Epithelial cell of prostate (primary cell): ENCODE results near the gene TRPC4.

Experiments used
- DNase-seq: peaks from one replicate; pipeline ENCODE4 v3.0.0-alpha.2; 2011; ENCODE audit warnings: low read depth, low spot score
- H3K27ac ChIP-seq: fragments of 450-650 bp; 2 replicates; pipeline ENCODE4 v1.5.1; 2017; ENCODE audit warnings: mild to moderate bottlenecking

The TRPC4 gene

DNA sequence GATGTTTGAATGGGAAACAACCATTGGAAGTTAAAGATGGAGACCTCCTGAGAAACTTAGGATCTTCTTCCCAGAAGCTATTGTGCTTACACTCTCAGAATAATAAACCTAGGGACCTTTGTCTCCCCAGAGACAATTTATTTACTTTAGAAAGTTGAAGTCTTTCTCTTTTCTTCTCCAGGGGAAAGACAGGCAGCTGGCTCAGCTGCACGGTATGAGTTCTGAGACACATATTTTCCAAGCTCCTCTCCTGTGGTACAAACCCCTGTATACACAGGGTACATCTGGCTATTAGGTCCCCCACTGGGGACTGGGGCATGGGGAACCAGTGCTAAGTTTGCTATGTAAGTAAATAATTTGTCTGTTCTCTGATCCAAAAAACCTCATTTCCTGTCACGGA lies 203.5 kb downstream of the TRPC4 start:
- no peak for DNase-seq
- H3K27ac ChIP-seq: no peak overlapping the region

GRCh38 chr13:37665420-37665819 lies 204.2 kb downstream of the TRPC4 start:
- H3K27ac ChIP-seq: no peak overlapping the region
- DNase-seq: no peak

DNA sequence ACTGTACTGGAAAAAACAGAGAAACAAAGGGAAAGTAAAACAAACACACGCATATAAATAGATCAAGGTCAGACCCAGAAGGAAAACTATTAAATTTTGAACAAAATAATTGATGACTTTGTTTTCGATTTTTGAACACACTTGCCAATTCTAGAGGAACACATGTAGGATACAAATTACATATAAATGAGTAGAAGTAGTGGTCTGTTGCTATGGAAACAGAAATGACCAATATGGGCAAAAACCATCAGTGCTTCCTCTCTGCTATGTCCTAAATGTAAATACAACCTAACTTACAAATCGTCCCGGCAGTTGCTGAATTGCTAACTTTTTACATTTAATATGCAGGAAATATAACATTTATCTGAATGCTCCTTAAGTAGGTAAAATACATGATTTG lies 205.8 kb downstream of the TRPC4 start:
- no peak overlapping the region for H3K27ac ChIP-seq
- no peak for DNase-seq

- no peak overlapping the region for H3K27ac ChIP-seq
- DNase-seq: no peak
Observed at GRCh38 chr13:37662624-37663023, 206.9 kb downstream of the TRPC4 start.

DNA sequence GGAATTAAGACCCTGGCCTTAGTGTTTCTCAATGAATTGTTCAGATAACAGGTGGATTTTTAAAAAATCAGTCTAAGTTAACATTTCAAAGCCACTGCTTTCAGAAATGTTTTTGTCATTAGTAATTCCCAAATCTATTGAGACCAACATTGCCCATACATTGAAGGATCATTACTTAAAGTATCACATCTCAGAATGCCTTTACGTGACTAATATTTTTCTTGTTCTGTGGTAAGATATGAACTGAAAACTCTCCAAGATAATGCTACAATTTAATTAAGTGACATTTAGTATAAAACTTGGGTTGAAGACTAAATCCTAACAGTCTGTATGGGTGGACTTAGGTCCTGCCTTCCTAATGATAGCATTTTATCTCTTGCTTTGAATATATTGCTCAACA lies 211.6 kb downstream of the TRPC4 start:
- peak overlapping the region; percentile 85 for H3K27ac ChIP-seq
- no peak for DNase-seq

- DNase-seq: no peak
- peak overlapping the region; percentile 85 for H3K27ac ChIP-seq
Observed at GRCh38 chr13:37657134-37657533, 212.4 kb downstream of the TRPC4 start.

DNA sequence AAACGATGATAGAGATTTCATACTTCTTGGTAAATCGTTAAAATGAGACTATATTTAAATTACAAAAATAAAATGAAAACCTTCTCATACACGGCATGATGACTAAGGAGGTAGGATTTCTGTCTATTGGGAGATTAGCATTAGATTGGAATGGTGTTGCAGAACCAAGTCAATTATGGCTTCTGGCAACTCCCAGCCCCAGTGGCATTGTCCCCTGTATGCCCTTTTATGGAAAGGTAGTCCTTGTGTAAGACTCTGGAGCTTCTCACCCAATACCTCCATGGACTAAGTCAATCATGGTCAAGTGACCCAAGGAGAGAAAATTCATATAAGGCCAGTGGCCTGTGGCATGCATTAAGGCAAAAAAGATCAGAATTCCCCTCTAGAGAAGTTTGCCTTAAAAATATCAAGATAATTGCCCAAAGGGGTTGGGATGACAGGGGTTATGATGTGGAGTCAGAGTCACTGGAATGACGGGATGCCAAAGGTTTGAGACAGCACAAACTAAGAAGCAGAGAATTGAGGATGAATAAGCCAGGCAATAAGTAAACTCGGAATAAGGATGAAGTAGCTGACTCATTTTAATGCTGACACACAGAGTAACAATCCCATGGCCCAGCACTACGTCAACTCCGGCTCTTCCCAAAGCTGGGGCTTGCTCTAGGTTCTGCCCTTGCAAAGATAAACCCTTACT lies 213.2 kb downstream of the TRPC4 start:
- peak overlapping the region; percentile 85 for H3K27ac ChIP-seq
- peak; percentile 89 for DNase-seq

- DNase-seq: no peak
- no peak overlapping the region for H3K27ac ChIP-seq
Observed at GRCh38 chr13:37652596-37652995, 217.0 kb downstream of the TRPC4 start.

DNA sequence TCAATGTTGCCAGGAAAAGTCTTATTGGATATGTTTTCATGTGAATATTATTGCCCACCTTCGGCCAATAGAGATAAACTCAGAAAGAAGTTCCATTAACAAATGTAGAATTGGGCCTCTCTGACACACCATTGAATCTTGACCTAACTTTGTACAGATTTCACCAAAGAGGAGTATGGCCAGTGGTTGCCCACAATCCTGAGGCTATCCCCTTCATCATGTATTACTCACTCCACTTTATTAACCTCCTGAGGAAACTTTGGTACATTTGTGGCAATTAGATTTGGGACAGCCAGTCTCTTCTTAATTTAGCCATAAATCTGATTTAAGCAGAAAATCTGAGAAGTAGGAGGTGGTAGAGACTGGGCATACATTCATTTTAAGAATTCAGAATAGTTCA lies 217.7 kb downstream of the TRPC4 start:
- H3K27ac ChIP-seq: no peak overlapping the region
- no peak for DNase-seq

DNA sequence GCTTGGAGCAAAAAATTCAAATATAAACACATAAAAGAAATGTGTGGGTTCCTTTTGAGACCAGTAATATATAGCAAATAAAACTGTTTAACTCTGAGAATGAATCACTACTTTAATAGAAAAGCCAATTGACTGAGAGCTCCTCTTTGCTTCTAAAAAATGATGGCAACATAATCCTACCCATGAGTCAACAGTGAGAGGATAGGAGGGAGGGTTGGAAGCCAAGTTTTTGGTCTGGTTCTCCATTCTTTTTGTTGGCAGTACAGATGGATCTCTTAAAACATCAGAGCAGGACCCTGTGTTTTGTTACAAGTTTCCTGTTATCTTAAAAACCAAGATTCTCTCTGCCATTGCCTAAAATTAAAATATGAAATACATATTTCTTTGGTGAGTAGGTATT lies 221.0 kb downstream of the TRPC4 start:
- DNase-seq: peak; percentile 12
- H3K27ac ChIP-seq: no peak overlapping the region

GRCh38 chr13:37647031-37647650 lies 222.4 kb downstream of the TRPC4 start:
- no peak for DNase-seq

DNA sequence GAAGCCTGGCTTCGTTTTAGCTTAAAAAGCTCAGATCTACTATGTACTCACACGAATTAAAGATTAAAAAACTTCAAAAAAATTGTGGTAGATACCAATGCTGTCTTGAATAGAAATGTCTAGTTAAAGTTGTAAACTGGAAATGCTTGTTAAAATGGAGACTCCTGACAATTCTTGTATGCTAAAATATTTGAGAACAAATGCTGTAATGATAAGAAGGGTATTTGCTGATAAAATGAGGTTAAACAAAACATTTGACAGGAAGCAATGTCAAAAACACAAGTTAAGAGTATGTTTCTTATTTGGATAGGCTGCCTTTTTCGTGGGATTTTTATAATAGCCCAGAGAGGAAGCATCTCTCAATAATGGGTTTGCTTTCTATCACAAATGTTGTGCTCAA lies 223.0 kb downstream of the TRPC4 start:
- no peak overlapping the region for H3K27ac ChIP-seq
- DNase-seq: no peak

More at GRCh38 chr13:37647031-37647650, 222.4 kb downstream of the TRPC4 start:
- no peak overlapping the region for H3K27ac ChIP-seq

DNA sequence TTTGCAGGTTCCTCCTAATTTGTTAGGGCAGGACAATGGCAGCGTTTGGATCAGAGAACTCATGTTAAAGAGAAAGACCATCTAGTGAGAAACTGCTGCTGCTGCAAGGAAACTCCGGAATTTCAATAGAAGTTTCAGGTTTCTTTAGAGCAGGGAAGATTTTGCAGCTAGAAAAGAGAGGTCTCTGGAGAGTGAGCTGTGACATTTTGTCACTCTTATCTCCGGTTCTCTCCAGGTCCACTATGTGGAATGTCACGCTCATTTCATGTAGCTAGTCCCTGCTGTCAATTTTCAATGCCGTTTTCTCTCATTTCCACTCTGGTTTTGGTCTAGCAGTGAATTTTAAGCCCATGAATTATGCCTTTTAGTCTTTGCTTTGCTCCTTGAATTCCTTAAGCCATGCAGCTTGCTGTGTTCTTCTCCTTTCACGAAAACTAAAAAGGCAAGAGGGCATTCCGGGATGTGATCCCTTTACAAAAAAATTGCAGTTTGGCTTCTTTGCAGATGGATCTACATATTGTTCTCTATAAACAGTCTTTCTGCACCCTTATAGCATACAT lies 224.3 kb downstream of the TRPC4 start:
- no peak for DNase-seq

GRCh38 chr13:37641391-37641790 lies 228.2 kb downstream of the TRPC4 start:
- DNase-seq: no peak
- H3K27ac ChIP-seq: no peak overlapping the region

More for the DNA sequence above, 224.3 kb downstream of the TRPC4 start:
- H3K27ac ChIP-seq: no peak overlapping the region

DNA sequence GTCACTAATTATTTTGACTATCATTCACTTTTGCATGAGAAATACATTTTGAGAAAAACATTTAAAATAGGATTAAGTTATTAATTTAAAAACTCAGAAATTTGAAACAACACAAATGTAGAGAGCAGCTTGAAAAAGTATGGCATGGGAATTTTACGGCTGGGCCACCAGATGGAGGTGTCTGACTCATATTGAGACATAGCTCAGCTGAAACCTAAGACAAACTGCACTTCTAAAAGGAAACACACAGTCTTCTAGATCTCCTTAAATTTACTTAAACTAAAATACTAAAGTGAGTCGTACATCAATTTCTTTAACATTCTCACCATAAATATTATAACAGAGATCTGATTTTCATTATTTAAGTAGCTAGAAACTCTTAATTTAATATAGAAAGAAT lies 229.1 kb downstream of the TRPC4 start:
- no peak overlapping the region for H3K27ac ChIP-seq
- DNase-seq: peak; percentile 16

- no peak overlapping the region for H3K27ac ChIP-seq
- no peak for DNase-seq
Observed at GRCh38 chr13:37636701-37637100, 232.9 kb downstream of the TRPC4 start.

DNA sequence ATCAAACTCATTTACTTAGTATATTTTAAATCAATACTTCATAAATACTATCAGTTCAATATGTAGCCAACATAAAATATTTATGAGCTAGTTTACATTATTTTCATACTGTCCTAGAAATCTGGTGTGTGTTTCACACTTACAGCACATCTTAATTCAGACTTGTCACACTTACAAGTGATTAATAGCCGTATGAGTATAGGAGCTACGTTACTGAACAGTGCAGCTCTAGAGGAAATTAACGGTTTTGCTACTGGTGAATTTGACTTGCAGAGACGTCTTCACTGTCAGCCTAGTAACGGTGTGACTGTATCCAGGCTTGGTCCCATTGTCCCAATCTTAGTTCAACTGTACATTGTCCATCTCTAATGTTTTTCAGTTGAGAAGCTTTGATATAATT lies 237.3 kb downstream of the TRPC4 start:
- H3K27ac ChIP-seq: no peak overlapping the region
- DNase-seq: no peak

DNA sequence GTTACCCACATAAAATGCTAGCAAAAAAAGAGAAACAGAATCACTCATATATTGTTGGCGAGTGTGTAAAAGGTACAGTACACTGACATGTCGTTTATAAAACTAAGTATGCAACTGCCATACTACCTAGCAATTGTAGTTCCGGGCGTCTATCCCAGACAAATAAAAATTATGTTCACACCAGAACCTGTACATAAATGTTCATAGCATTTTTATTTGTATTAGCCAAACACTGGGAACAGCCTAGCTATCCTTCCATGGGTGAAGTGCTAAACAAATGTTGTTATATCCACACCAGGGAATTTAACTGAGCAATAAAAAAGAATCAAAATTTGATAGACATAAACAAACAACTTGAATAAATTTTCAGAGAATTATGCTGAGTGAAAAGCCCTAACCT lies 242.1 kb downstream of the TRPC4 start:
- no peak overlapping the region for H3K27ac ChIP-seq
- no peak for DNase-seq

DNA sequence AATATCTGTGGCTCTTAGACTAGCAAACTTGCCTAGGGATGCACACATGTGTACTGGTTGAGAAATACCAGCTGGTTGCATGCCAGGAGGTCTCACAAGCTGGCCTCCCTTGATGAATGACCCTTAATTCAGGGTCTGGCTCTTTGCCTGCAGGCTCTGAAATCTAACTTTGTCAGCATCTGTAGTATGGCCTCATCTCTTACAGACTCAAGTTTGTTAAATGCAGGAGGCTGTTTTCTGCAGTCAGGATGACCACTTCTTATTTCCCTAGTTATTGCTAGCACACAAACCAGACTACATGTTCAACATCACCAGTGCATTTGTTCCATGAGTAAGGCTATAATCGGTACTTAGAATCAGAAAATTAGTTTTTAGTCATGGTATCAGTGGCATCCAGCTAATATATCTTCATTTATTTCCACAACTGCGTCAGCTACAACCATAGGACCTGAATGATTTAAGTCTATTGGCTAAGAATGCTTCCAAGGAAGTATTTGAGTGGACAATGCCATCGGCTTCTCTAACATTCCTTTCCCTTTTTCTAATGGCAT lies 247.7 kb downstream of the TRPC4 start:
- H3K27ac ChIP-seq: no peak overlapping the region
- no peak for DNase-seq

DNA sequence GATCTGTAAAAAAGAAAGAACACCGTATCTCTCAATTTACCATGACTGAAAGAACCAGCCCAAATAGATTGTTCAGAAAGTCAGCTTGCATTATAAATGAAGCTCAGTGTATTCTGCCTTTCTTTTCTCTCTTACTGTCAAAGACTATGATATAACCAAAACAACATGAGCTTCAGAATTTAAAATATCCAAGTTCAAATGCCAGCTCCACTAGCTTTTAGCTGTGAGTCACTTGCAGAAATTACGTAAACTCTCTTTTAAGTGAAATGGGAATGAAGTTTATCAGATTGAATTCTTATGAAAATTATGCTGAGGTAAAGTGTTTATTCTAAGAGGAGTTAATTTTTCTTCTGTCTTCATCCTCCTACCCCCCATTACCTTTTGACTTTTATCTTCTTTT lies 251.0 kb downstream of the TRPC4 start:
- H3K27ac ChIP-seq: no peak overlapping the region

GRCh38 chr13:37617173-37617572 lies 252.4 kb downstream of the TRPC4 start:
- peak overlapping the region; percentile 13 for H3K27ac ChIP-seq
- DNase-seq: no peak

More for the DNA sequence above, 251.0 kb downstream of the TRPC4 start:
- no peak for DNase-seq
